Vagina (tissue), 2 donors: ENCODE measurements around the gene FITM1. TPM values are rescaled to one million over a fixed set of nuclear protein-coding genes. Genes with fewer than 3 reads are reported as not detected.

Source experiments
- DNase-seq, 2 donors: peaks; one replicate each; pipeline ENCODE4 v3.0.0-alpha.2; 2017; ENCODE audit errors: extremely low spot score in 2 of 2
- H3K27ac ChIP-seq: fragments of 200-600 bp; sonication (generic); one replicate; pipeline ENCODE4 v1.5.1; 2019
- H3K27me3 ChIP-seq: fragments of 200-600 bp; sonication (generic); one replicate; pipeline ENCODE4 v1.5.1; 2019
- H3K36me3 ChIP-seq, 2 donors: fragments of 200-600 bp; sonication (generic); one replicate each; pipeline ENCODE4 v1.5.1; 2017 to 2019
- H3K4me1 ChIP-seq: fragments of 200-600 bp; sonication (generic); one replicate; pipeline ENCODE4 v1.5.1; 2019
- H3K4me3 ChIP-seq, 2 donors: fragments of 200-600 bp; sonication (generic); 1 replicate in 1 of 2; 2 replicates in 1 of 2; pipeline ENCODE4 v1.5.1; 2016 to 2019
- H3K9me3 ChIP-seq: fragments of 200-600 bp; sonication (generic); one replicate; pipeline ENCODE4 v1.5.1; 2019
- CTCF ChIP-seq, 3 experiments: fragments of 450-650 bp in 2 of 3; fragments of 200-600 bp in 1 of 3; sonication (generic) in 1 of 3; IDR thresholded peaks; one replicate each; pipeline ENCODE4 v1.5.1; 2017 to 2019; ENCODE audit warnings: antibody characterized with exemption in 3 of 3, mild to moderate bottlenecking in 2 of 3, moderate library complexity in 2 of 3
- POLR2A ChIP-seq, 2 donors: fragments of 450-650 bp; IDR thresholded peaks; one replicate each; pipeline ENCODE4 v1.6.1; 2017; ENCODE audit warnings: antibody characterized with exemption in 2 of 2, mild to moderate bottlenecking in 2 of 2, moderate library complexity in 2 of 2
- POLR2AphosphoS5 ChIP-seq, 2 donors: sonication (generic); formaldehyde crosslinking; IDR thresholded peaks; one replicate each; pipeline ENCODE4 v1.9.0; 2017; ENCODE audit warnings: antibody characterized with exemption in 2 of 2, mild to moderate bottlenecking in 2 of 2, low read depth in 1 of 2; ENCODE audit not compliant: insufficient read depth in 1 of 2
- intact Hi-C: fragments of 100-400 bp; cut with DNase I; formaldehyde crosslinking; loops from one replicate; pipeline ENCODE4 v1.15.1; 2023
- total RNA-seq: library from RNA; depleted of rRNA; stranded (reverse); fragments of >200 nt; gene quantifications from one replicate; pipeline ENCODE4 v1.2.3, GENCODE V29; 2016

FITM1 gene
- total RNA-seq, 1 donor from 2014 or later, result not detected

GRCh38 chr14:24114532-24115421 lies 15.7 kb upstream of the FITM1 start, which contains the start of the genes DCAF11 and NRL:
Gene DCAF11 (plus strand): TSS chr14:24114777. CDS start chr14:24115595, 818 bp downstream.
Gene NRL (minus strand): TSS chr14:24114949. CDS start chr14:24082848, 32,101 bp downstream.
- peaks cover 26% of the 10 kb centered on the region for H3K4me1 ChIP-seq
- intact Hi-C loops, result loop anchor here (2.0 kb wide), 1 partner anchor 26 kb away; the partner anchor contains the start of gene EMC9
- no peaks in the 10 kb centered on the region for H3K9me3 ChIP-seq
- TF ChIP-seq POLR2AphosphoS5 (IDR thresholded peaks at IDR 0.05; ENCODE audit: insufficient read depth in 1 of 2, low read depth in 1 of 2) (peak; percentile 84 to 96), CTCF (IDR thresholded peaks at IDR 0.05) (no peak)
- peaks cover 0 to 27% of the 10 kb centered on the region in 2 donors for H3K36me3 ChIP-seq
- H3K4me3 ChIP-seq, result peak within 1 kb of the TSS; percentile 84 to 86
- no peaks in the 10 kb centered on the region for H3K27me3 ChIP-seq
- peak within 1 kb of the TSS; percentile 98 for H3K27ac ChIP-seq
- peak; percentile 99 to 100 for DNase-seq

- TF ChIP-seq CTCF (IDR thresholded peaks at IDR 0.05), result no peak
- no peak for TF ChIP-seq POLR2A (IDR thresholded peaks at IDR 0.05)
- TF ChIP-seq POLR2AphosphoS5 (IDR thresholded peaks at IDR 0.05; ENCODE audit: insufficient read depth in 1 of 2, low read depth in 1 of 2), result no peak
- intact Hi-C loops, result loop anchor here (2.0 kb wide), 1 partner anchor 25 kb away; the partner anchor contains the start of gene EMC9
- peaks cover 26% of the 10 kb centered on the region for H3K4me1 ChIP-seq
- peak overlapping the region; percentile 84 to 86 for H3K4me3 ChIP-seq
- no peaks in the 10 kb centered on the region for H3K27me3 ChIP-seq
- no peak for DNase-seq
- peak overlapping the region; percentile 98 for H3K27ac ChIP-seq
- no peaks in the 10 kb centered on the region for H3K9me3 ChIP-seq
- H3K36me3 ChIP-seq, result peaks cover 0 to 31% of the 10 kb centered on the region in 2 donors
These were observed 14.9 kb upstream of the FITM1 start for GRCh38 chr14:24115422-24116127.

- TF ChIP-seq POLR2AphosphoS5 (IDR thresholded peaks at IDR 0.05; ENCODE audit: insufficient read depth in 1 of 2, low read depth in 1 of 2) (no peak), POLR2A (IDR thresholded peaks at IDR 0.05) (no peak), CTCF (IDR thresholded peaks at IDR 0.05) (no peak)
- intact Hi-C loops, result no loop called here
- H3K9me3 ChIP-seq, result no peaks in the 10 kb centered on the region
- H3K27me3 ChIP-seq, result no peaks in the 10 kb centered on the region
- H3K27ac ChIP-seq, result peak overlapping the region; percentile 98
- peaks cover 26% of the 10 kb centered on the region for H3K4me1 ChIP-seq
- peak overlapping the region in 1 of 2 donors; percentile 84 for H3K4me3 ChIP-seq
- no peak for DNase-seq
- peaks cover 0 to 38% of the 10 kb centered on the region in 2 donors for H3K36me3 ChIP-seq
These were observed 14.2 kb upstream of the FITM1 start for GRCh38 chr14:24116128-24116814.

GRCh38 chr14:24117179-24117578 lies 13.3 kb upstream of the FITM1 start:
- H3K4me3 ChIP-seq, result no peak overlapping the region
- H3K36me3 ChIP-seq, result peaks cover 0 to 48% of the 10 kb centered on the region in 2 donors
- intact Hi-C loops, result no loop called here

More at GRCh38 chr14:24117179-24117578, 13.3 kb upstream of the FITM1 start:
- no peak for DNase-seq
- no peaks in the 10 kb centered on the region for H3K27me3 ChIP-seq
- H3K27ac ChIP-seq, result no peak overlapping the region
- H3K4me1 ChIP-seq, result peaks cover 26% of the 10 kb centered on the region
- no peak for TF ChIP-seq POLR2AphosphoS5 (IDR thresholded peaks at IDR 0.05; ENCODE audit: insufficient read depth in 1 of 2, low read depth in 1 of 2)
- no peak for TF ChIP-seq POLR2A (IDR thresholded peaks at IDR 0.05)
- TF ChIP-seq CTCF (IDR thresholded peaks at IDR 0.05), result no peak
- no peaks in the 10 kb centered on the region for H3K9me3 ChIP-seq
